Mammary epithelial cell (primary cell): ENCODE results near the gene TMEM271.

ENCODE experiments used
- CTCF ChIP-seq, 2 donors: IDR thresholded peaks in 1 of 2; conservative IDR thresholded peaks in 1 of 2; 2 replicates each; pipeline ENCODE4 v1.5.1; 2011 to 2012; ENCODE audit warnings: inconsistent platforms in 2 of 2, low read length in 2 of 2, mild to moderate bottlenecking in 2 of 2, control low read depth in 1 of 2, low read depth in 1 of 2; ENCODE audit not compliant: insufficient read depth in 1 of 2; ENCODE audit errors: extremely low read depth in 1 of 2
- EZH2 ChIP-seq: IDR thresholded peaks from 2 replicates; pipeline ENCODE4 v1.6.1; 2012; ENCODE audit warnings: low read length, inconsistent platforms, borderline replicate concordance

- TF ChIP-seq CTCF (conservative IDR thresholded peaks at IDR 0.05 in 1 of 2, IDR thresholded peaks at IDR 0.05 in 1 of 2; ENCODE audit: extremely low read depth in 1 of 2, insufficient read depth in 1 of 2, low read depth in 1 of 2, low read length in 2 of 2) (no peak), EZH2 (no peak)
These were observed 12.3 kb upstream of the TMEM271 start for GRCh38 chr4:588351-588849.
